Activated naive CD8-positive, alpha-beta T cell (primary cell): ENCODE results near the gene PIEZO2.

Experiments used
- H3K27ac Mint-ChIP-seq: one replicate; pipeline ENCODE4 v1.8.0; 2021; ENCODE audit warnings: mixed read lengths
- H3K27me3 Mint-ChIP-seq: one replicate; pipeline ENCODE4 v1.8.0; 2021; ENCODE audit warnings: mixed read lengths
- H3K36me3 Mint-ChIP-seq: one replicate; pipeline ENCODE4 v1.8.0; 2021; ENCODE audit warnings: mixed read lengths
- H3K4me1 Mint-ChIP-seq: one replicate; pipeline ENCODE4 v1.8.0; 2021; ENCODE audit warnings: low read depth, mixed read lengths
- H3K4me3 Mint-ChIP-seq: one replicate; pipeline ENCODE4 v1.8.0; 2021; ENCODE audit warnings: mild to moderate bottlenecking, mixed read lengths
- H3K9me3 Mint-ChIP-seq: one replicate; pipeline ENCODE4 v1.8.0; 2021; ENCODE audit warnings: low read depth, mixed read lengths

Gene PIEZO2

GRCh38 chr18:11043694-11044093, 105.7 kb downstream of the PIEZO2 start:
- no peaks in the 10 kb centered on the region for H3K9me3 Mint-ChIP-seq
- no peak overlapping the region for H3K27ac Mint-ChIP-seq
- H3K36me3 Mint-ChIP-seq = no peaks in the 10 kb centered on the region
- no peak overlapping the region for H3K4me3 Mint-ChIP-seq
- H3K4me1 Mint-ChIP-seq = no peaks in the 10 kb centered on the region
- no peaks in the 10 kb centered on the region for H3K27me3 Mint-ChIP-seq

GRCh38 chr18:11042247-11042646, 107.1 kb downstream of the PIEZO2 start:
- H3K4me3 Mint-ChIP-seq = no peak overlapping the region
- no peaks in the 10 kb centered on the region for H3K36me3 Mint-ChIP-seq
- no peak overlapping the region for H3K27ac Mint-ChIP-seq
- H3K9me3 Mint-ChIP-seq = no peaks in the 10 kb centered on the region
- no peaks in the 10 kb centered on the region for H3K27me3 Mint-ChIP-seq
- no peaks in the 10 kb centered on the region for H3K4me1 Mint-ChIP-seq

- H3K27me3 Mint-ChIP-seq = no peaks in the 10 kb centered on the region
- H3K4me1 Mint-ChIP-seq = no peaks in the 10 kb centered on the region
- no peaks in the 10 kb centered on the region for H3K9me3 Mint-ChIP-seq
- no peak overlapping the region for H3K27ac Mint-ChIP-seq
- no peaks in the 10 kb centered on the region for H3K36me3 Mint-ChIP-seq
- H3K4me3 Mint-ChIP-seq = no peak overlapping the region
Observed at GRCh38 chr18:11040823-11041656, 108.3 kb downstream of the PIEZO2 start.

- Mint-ChIP-seq H3K4me1 (no peaks in the 10 kb centered on the region), H3K4me3 (no peak overlapping the region), H3K27me3 (no peaks in the 10 kb centered on the region)
Observed at GRCh38 chr18:11040359-11040758, 109.0 kb downstream of the PIEZO2 start.

GRCh38 chr18:11037533-11038240, 111.7 kb downstream of the PIEZO2 start:
- Mint-ChIP-seq H3K27me3 (no peaks in the 10 kb centered on the region), H3K4me3 (no peak overlapping the region), H3K27ac (no peak overlapping the region), H3K9me3 (no peaks in the 10 kb centered on the region), H3K4me1 (no peaks in the 10 kb centered on the region), H3K36me3 (no peaks in the 10 kb centered on the region)

More at GRCh38 chr18:11040359-11040758, 109.0 kb downstream of the PIEZO2 start:
- no peak overlapping the region for H3K27ac Mint-ChIP-seq
- H3K9me3 Mint-ChIP-seq = no peaks in the 10 kb centered on the region
- no peaks in the 10 kb centered on the region for H3K36me3 Mint-ChIP-seq

GRCh38 chr18:11035814-11036495, 113.4 kb downstream of the PIEZO2 start:
- Mint-ChIP-seq H3K36me3 (no peaks in the 10 kb centered on the region), H3K4me3 (no peak overlapping the region), H3K27me3 (no peaks in the 10 kb centered on the region), H3K9me3 (no peaks in the 10 kb centered on the region), H3K4me1 (no peaks in the 10 kb centered on the region), H3K27ac (no peak overlapping the region)

- Mint-ChIP-seq H3K4me3 (no peak overlapping the region), H3K9me3 (no peaks in the 10 kb centered on the region), H3K4me1 (no peaks in the 10 kb centered on the region), H3K27ac (no peak overlapping the region), H3K27me3 (no peaks in the 10 kb centered on the region), H3K36me3 (no peaks in the 10 kb centered on the region)
Observed at GRCh38 chr18:11035376-11035775, 114.0 kb downstream of the PIEZO2 start.

GRCh38 chr18:11034884-11035283, 114.5 kb downstream of the PIEZO2 start:
- Mint-ChIP-seq H3K36me3 (no peaks in the 10 kb centered on the region), H3K27me3 (no peaks in the 10 kb centered on the region), H3K27ac (no peak overlapping the region), H3K4me3 (no peak overlapping the region), H3K9me3 (no peaks in the 10 kb centered on the region), H3K4me1 (no peaks in the 10 kb centered on the region)

GRCh38 chr18:11033503-11033902, 115.9 kb downstream of the PIEZO2 start:
- no peak overlapping the region for H3K27ac Mint-ChIP-seq

GRCh38 chr18:11031966-11032365, 117.4 kb downstream of the PIEZO2 start:
- H3K9me3 Mint-ChIP-seq = no peaks in the 10 kb centered on the region

More at GRCh38 chr18:11033503-11033902, 115.9 kb downstream of the PIEZO2 start:
- no peaks in the 10 kb centered on the region for H3K9me3 Mint-ChIP-seq
- H3K4me1 Mint-ChIP-seq = no peaks in the 10 kb centered on the region
- no peak overlapping the region for H3K4me3 Mint-ChIP-seq
- H3K27me3 Mint-ChIP-seq = no peaks in the 10 kb centered on the region
- H3K36me3 Mint-ChIP-seq = no peaks in the 10 kb centered on the region

GRCh38 chr18:11029021-11029420, 120.3 kb downstream of the PIEZO2 start:
- H3K9me3 Mint-ChIP-seq = no peaks in the 10 kb centered on the region
- no peak overlapping the region for H3K4me3 Mint-ChIP-seq

More at GRCh38 chr18:11031966-11032365, 117.4 kb downstream of the PIEZO2 start:
- Mint-ChIP-seq H3K27ac (no peak overlapping the region), H3K4me3 (no peak overlapping the region), H3K4me1 (no peaks in the 10 kb centered on the region), H3K36me3 (no peaks in the 10 kb centered on the region), H3K27me3 (no peaks in the 10 kb centered on the region)

GRCh38 chr18:11027862-11028261, 121.5 kb downstream of the PIEZO2 start:
- Mint-ChIP-seq H3K9me3 (no peaks in the 10 kb centered on the region), H3K27me3 (no peaks in the 10 kb centered on the region), H3K27ac (no peak overlapping the region), H3K36me3 (no peaks in the 10 kb centered on the region), H3K4me1 (no peaks in the 10 kb centered on the region), H3K4me3 (no peak overlapping the region)

More at GRCh38 chr18:11029021-11029420, 120.3 kb downstream of the PIEZO2 start:
- Mint-ChIP-seq H3K27ac (no peak overlapping the region), H3K27me3 (no peaks in the 10 kb centered on the region), H3K36me3 (no peaks in the 10 kb centered on the region), H3K4me1 (no peaks in the 10 kb centered on the region)

GRCh38 chr18:11025671-11026070, 123.7 kb downstream of the PIEZO2 start:
- H3K36me3 Mint-ChIP-seq = no peaks in the 10 kb centered on the region
- no peak overlapping the region for H3K4me3 Mint-ChIP-seq
- no peaks in the 10 kb centered on the region for H3K9me3 Mint-ChIP-seq
- H3K4me1 Mint-ChIP-seq = no peaks in the 10 kb centered on the region
- H3K27ac Mint-ChIP-seq = no peak overlapping the region
- no peaks in the 10 kb centered on the region for H3K27me3 Mint-ChIP-seq

- no peaks in the 10 kb centered on the region for H3K36me3 Mint-ChIP-seq
- no peaks in the 10 kb centered on the region for H3K27me3 Mint-ChIP-seq
- H3K9me3 Mint-ChIP-seq = no peaks in the 10 kb centered on the region
- no peaks in the 10 kb centered on the region for H3K4me1 Mint-ChIP-seq
- no peak overlapping the region for H3K27ac Mint-ChIP-seq
- H3K4me3 Mint-ChIP-seq = no peak overlapping the region
Observed at GRCh38 chr18:11024928-11025669, 124.3 kb downstream of the PIEZO2 start.
